ENCODE data around the gene CNTNAP4.

CNTNAP4 gene

GRCh38 chr16:76309639-76310335, 32.6 kb downstream of the CNTNAP4 start:
- no peak for DNase-seq

GRCh38 chr16:76311260-76311659, 34.1 kb downstream of the CNTNAP4 start:
- no peak for DNase-seq

GRCh38 chr16:76318565-76318964, 41.4 kb downstream of the CNTNAP4 start:
- DNase-seq, result no peak

- DNase-seq, result no peak
Observed at GRCh38 chr16:76329106-76329505, 51.9 kb downstream of the CNTNAP4 start.

GRCh38 chr16:76335180-76335974, 58.2 kb downstream of the CNTNAP4 start:
- DNase-seq, result no peak

- DNase-seq, result no peak
Observed at GRCh38 chr16:76336112-76336511, 58.9 kb downstream of the CNTNAP4 start.

GRCh38 chr16:76338472-76338871, 61.3 kb downstream of the CNTNAP4 start:
- DNase-seq, result no peak

GRCh38 chr16:76343769-76344168, 66.6 kb downstream of the CNTNAP4 start:
- no peak for DNase-seq

GRCh38 chr16:76345163-76345661, 68.0 kb downstream of the CNTNAP4 start:
- no peak for DNase-seq

- DNase-seq, result no peak
Observed at GRCh38 chr16:76346210-76346609, 69.0 kb downstream of the CNTNAP4 start.

- no peak for DNase-seq
Observed at GRCh38 chr16:76351441-76351840, 74.2 kb downstream of the CNTNAP4 start.

- DNase-seq, result no peak
Observed at GRCh38 chr16:76360404-76360803, 83.2 kb downstream of the CNTNAP4 start.

- DNase-seq, result no peak
Observed at GRCh38 chr16:76370344-76370743, 93.1 kb downstream of the CNTNAP4 start.

GRCh38 chr16:76371441-76371840, 94.2 kb downstream of the CNTNAP4 start:
- DNase-seq, result no peak

- no peak for DNase-seq
Observed at GRCh38 chr16:76373998-76374397, 96.8 kb downstream of the CNTNAP4 start.

GRCh38 chr16:76376988-76377387, 99.8 kb downstream of the CNTNAP4 start:
- DNase-seq, result no peak

- no peak for DNase-seq
Observed at GRCh38 chr16:76378020-76378419, 100.8 kb downstream of the CNTNAP4 start.

GRCh38 chr16:76381096-76381495, 103.9 kb downstream of the CNTNAP4 start:
- no peak for DNase-seq

- DNase-seq, result no peak
Observed at GRCh38 chr16:76385601-76386230, 108.5 kb downstream of the CNTNAP4 start.

- no peak for DNase-seq
Observed at GRCh38 chr16:76386784-76387183, 109.6 kb downstream of the CNTNAP4 start.

- DNase-seq, result no peak
Observed at GRCh38 chr16:76387994-76388393, 110.8 kb downstream of the CNTNAP4 start.

GRCh38 chr16:76389126-76389525, 111.9 kb downstream of the CNTNAP4 start:
- no peak for DNase-seq

- DNase-seq, result no peak
Observed at GRCh38 chr16:76390476-76390875, 113.3 kb downstream of the CNTNAP4 start.

GRCh38 chr16:76396977-76397376, 119.8 kb downstream of the CNTNAP4 start:
- no peak for DNase-seq

All from NCI-H1930 (cell line).